Glutamatergic neuron (in vitro differentiated cells): ENCODE measurements around the gene SYNE1. TPM values are rescaled to one million over a fixed set of nuclear protein-coding genes. Genes with fewer than 3 reads are reported as not detected.

Experiments used
- DNase-seq: peaks from one replicate; pipeline ENCODE4 v3.0.0; 2022
- H3K27ac Mint-ChIP-seq: one replicate; pipeline ENCODE4 v1.8.0; 2020; ENCODE audit warnings: mild to moderate bottlenecking, mixed read lengths, inconsistent platforms; ENCODE audit not compliant: unreplicated experiment
- H3K27me3 Mint-ChIP-seq: one replicate; pipeline ENCODE4 v1.8.0; 2020; ENCODE audit warnings: mild to moderate bottlenecking, moderate library complexity, mixed read lengths, inconsistent platforms; ENCODE audit not compliant: unreplicated experiment
- H3K36me3 Mint-ChIP-seq: one replicate; pipeline ENCODE4 v1.8.0; 2020; ENCODE audit warnings: mild to moderate bottlenecking, mixed read lengths, inconsistent platforms; ENCODE audit not compliant: unreplicated experiment
- H3K4me1 Mint-ChIP-seq: one replicate; pipeline ENCODE4 v1.8.0; 2020; ENCODE audit warnings: mild to moderate bottlenecking, low read depth, mixed read lengths, inconsistent platforms; ENCODE audit not compliant: unreplicated experiment
- H3K4me3 Mint-ChIP-seq: one replicate; pipeline ENCODE4 v1.8.0; 2020; ENCODE audit warnings: mild to moderate bottlenecking, mixed read lengths, inconsistent platforms; ENCODE audit not compliant: unreplicated experiment
- H3K9me3 Mint-ChIP-seq: one replicate; pipeline ENCODE4 v1.8.0; 2020; ENCODE audit warnings: mild to moderate bottlenecking, moderate library complexity, mixed read lengths, inconsistent platforms; ENCODE audit not compliant: unreplicated experiment
- CTCF ChIP-seq: fragments of 200-600 bp; sonication (generic); IDR thresholded peaks from one replicate; pipeline ENCODE4 v1.5.0; 2021; ENCODE audit not compliant: partially characterized antibody, unreplicated experiment
- total RNA-seq: library from RNA; stranded (reverse); fragmentation: NEBNext Ultra II Directional; extraction: Animal tissue kit (Norgen Biotek cat#: 25700); gene quantifications from one replicate; pipeline ENCODE4 v1.2.1, GENCODE V29; 2021; ENCODE audit not compliant: unreplicated experiment

The SYNE1 gene
- total RNA-seq, 1 donor from 2014 or later: 23.4 TPM

DNA sequence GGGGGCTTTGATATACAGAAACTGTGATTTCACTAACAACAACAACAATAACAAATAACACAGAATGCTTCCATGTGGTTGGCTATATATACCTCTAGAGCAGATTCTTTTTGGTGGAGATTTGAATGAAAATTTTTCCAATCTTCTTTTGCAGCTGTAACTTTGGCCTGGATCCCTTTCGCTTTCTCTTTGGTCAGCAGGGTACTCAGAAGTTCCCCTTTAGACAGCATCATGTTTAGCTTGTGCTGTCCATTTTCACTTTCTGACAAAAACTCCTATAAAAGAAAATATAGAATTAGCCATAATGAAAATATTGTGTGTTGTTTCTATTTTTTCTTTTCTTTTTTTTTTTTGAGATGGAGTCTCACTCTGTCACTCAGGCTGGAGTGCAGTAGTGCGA is 264.2 kb downstream of the SYNE1 start:
- no peak overlapping the region for H3K27ac Mint-ChIP-seq
- H3K4me3 Mint-ChIP-seq: no peak overlapping the region
- TF ChIP-seq CTCF: no peak
- H3K4me1 Mint-ChIP-seq: peaks cover 8% of the 10 kb centered on the region
- peaks cover 3% of the 10 kb centered on the region for H3K27me3 Mint-ChIP-seq
- no peaks in the 10 kb centered on the region for H3K36me3 Mint-ChIP-seq
- no peak for DNase-seq
- no peaks in the 10 kb centered on the region for H3K9me3 Mint-ChIP-seq

DNA sequence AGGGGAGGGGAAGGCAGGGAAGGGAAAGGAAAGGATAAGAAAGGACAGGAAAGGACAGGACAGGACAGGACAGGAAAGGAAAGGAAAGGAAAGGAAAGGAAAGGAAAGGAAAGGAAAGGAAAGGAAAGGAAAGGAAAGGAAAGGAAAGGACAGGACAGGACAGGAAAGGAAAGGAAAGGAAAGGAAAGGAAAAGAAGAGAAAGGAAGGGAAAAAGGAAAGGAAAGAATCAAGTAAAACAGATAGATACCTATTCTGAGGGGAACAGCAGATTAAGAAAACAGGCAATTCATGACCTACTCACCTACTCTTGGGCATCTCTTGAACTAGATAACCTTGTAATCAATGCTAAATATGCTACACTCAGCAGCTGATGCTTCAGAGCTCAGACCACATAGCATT is 265.4 kb downstream of the SYNE1 start:
- H3K9me3 Mint-ChIP-seq: no peaks in the 10 kb centered on the region
- peaks cover 8% of the 10 kb centered on the region for H3K4me1 Mint-ChIP-seq
- H3K4me3 Mint-ChIP-seq: no peak overlapping the region
- DNase-seq: no peak
- no peak overlapping the region for H3K27ac Mint-ChIP-seq
- peaks cover 3% of the 10 kb centered on the region for H3K27me3 Mint-ChIP-seq
- TF ChIP-seq CTCF: no peak
- no peaks in the 10 kb centered on the region for H3K36me3 Mint-ChIP-seq

- H3K4me1 Mint-ChIP-seq: peaks cover 8% of the 10 kb centered on the region
- peaks cover 3% of the 10 kb centered on the region for H3K27me3 Mint-ChIP-seq
- H3K36me3 Mint-ChIP-seq: no peaks in the 10 kb centered on the region
- H3K27ac Mint-ChIP-seq: peak overlapping the region; percentile 89
- no peak for TF ChIP-seq CTCF
- H3K4me3 Mint-ChIP-seq: peak overlapping the region; percentile 8
- H3K9me3 Mint-ChIP-seq: no peaks in the 10 kb centered on the region
- DNase-seq: no peak
These were observed 268.2 kb downstream of the SYNE1 start for GRCh38 chr6:152368751-152369624.

DNA sequence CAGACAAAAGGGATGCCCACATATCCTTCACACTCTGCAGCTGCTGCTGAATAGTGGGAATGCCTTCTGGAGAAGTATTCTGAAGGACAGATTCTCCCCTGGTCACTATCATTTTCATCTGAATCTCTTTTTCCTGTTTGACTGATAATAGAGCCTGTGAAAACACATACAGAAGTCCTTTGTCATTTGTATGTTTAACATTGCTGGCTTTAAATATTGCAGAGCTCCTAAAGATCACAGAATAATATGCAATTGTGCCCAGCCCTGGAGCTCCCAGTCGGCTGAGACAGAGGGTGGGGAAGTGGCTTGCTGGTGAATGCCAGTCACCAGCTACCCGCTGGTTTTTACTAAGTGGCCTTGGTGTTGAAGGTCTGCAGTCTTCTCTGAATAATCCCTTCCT is 272.3 kb downstream of the SYNE1 start:
- peaks cover 3% of the 10 kb centered on the region for H3K27me3 Mint-ChIP-seq
- no peak for TF ChIP-seq CTCF
- H3K4me1 Mint-ChIP-seq: peaks cover 8% of the 10 kb centered on the region
- H3K27ac Mint-ChIP-seq: no peak overlapping the region
- no peaks in the 10 kb centered on the region for H3K36me3 Mint-ChIP-seq
- no peak overlapping the region for H3K4me3 Mint-ChIP-seq
- H3K9me3 Mint-ChIP-seq: no peaks in the 10 kb centered on the region
- DNase-seq: no peak

DNA sequence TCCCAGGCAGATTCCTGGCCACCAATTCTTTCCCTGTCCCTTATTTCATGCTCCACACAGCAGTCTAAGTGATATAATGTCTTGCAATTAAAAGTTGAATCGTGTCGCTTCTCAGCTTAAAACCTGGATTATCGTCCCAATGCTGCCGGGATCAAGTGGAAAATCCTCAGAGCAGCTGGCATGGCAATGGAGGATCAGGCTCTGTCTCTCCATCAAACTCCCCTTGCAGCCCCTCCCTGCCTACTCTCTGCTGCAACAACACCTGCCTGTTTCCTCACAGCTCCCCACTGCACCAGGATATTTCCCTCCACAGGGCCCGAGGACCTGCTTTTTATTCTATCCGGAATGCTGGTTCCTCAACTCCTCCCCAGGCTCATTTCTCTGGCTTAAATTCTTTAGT is 277.1 kb downstream of the SYNE1 start:
- no peak overlapping the region for H3K27ac Mint-ChIP-seq
- no peaks in the 10 kb centered on the region for H3K4me1 Mint-ChIP-seq
- DNase-seq: no peak
- no peak for TF ChIP-seq CTCF
- no peak overlapping the region for H3K4me3 Mint-ChIP-seq
- no peaks in the 10 kb centered on the region for H3K27me3 Mint-ChIP-seq
- H3K36me3 Mint-ChIP-seq: no peaks in the 10 kb centered on the region
- H3K9me3 Mint-ChIP-seq: no peaks in the 10 kb centered on the region
